ENCODE results near the gene CYTH2.

DNA sequence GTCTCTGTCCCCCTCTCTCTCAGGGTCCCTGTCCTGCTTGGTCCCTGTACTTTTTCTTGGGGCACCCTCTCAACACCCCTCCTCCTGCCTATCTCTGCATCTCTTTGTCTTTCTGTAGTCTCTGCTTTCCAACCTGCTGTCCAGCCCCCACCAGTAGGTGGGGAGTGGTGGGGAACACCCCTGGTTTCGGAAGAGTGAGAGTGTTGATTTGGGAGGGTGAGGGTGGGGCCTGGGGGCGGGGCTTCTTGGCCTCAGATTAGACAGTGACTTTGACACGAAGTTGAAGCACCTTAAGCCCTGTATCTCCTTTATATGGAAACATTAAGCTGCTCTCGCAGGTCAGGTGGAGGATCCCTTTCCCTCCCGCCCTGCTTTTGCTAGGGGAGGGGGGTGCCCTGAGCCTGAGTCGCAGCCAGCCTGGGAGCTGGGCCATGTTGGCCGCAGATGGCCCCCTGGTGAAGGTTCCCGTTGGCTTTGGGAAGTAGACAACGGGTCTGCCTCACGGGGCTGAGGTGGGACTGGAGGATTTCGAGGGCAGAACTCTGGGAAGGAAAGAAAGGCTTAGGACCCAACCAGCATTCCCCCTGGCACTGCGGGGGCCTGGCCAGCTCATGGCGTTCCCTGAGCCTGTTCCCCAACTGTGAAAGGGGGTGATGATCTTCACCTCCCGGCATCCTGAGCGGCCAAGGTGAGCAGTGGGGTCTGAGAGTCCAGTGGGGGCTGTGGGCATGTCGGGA, 13.8 kb upstream of the CYTH2 start, which contains the start of gene KCNJ14:
- TF ChIP-seq, protein P1, sequence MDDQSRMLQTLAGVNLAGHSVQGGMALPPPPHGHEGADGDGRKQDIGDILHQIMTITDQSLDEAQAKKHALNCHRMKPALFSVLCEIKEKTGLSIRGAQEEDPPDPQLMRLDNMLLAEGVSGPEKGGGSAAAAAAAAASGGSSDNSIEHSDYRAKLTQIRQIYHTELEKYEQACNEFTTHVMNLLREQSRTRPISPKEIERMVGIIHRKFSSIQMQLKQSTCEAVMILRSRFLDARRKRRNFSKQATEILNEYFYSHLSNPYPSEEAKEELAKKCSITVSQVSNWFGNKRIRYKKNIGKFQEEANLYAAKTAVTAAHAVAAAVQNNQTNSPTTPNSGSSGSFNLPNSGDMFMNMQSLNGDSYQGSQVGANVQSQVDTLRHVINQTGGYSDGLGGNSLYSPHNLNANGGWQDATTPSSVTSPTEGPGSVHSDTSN (IDR thresholded peaks at IDR 0.05), result no peak
- TF ChIP-seq, protein P2, sequence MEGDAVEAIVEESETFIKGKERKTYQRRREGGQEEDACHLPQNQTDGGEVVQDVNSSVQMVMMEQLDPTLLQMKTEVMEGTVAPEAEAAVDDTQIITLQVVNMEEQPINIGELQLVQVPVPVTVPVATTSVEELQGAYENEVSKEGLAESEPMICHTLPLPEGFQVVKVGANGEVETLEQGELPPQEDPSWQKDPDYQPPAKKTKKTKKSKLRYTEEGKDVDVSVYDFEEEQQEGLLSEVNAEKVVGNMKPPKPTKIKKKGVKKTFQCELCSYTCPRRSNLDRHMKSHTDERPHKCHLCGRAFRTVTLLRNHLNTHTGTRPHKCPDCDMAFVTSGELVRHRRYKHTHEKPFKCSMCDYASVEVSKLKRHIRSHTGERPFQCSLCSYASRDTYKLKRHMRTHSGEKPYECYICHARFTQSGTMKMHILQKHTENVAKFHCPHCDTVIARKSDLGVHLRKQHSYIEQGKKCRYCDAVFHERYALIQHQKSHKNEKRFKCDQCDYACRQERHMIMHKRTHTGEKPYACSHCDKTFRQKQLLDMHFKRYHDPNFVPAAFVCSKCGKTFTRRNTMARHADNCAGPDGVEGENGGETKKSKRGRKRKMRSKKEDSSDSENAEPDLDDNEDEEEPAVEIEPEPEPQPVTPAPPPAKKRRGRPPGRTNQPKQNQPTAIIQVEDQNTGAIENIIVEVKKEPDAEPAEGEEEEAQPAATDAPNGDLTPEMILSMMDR (IDR thresholded peaks at IDR 0.05), result no peak
- no peak for TF ChIP-seq CHD2 (IDR thresholded peaks at IDR 0.05; ENCODE audit: low read length, partially characterized antibody)
- TF ChIP-seq RAD21 (conservative IDR thresholded peaks at IDR 0.05 in 1 of 2, IDR thresholded peaks at IDR 0.05 in 1 of 2), result no peak
- TF ChIP-seq HOXB13 (CRISPR knock-in tag; IDR thresholded peaks at IDR 0.05; ENCODE audit: low read depth), result no peak
- TF ChIP-seq POLR2A (IDR thresholded peaks at IDR 0.05; ENCODE audit: low read length), result no peak
- no peak for TF ChIP-seq ESRRA (IDR thresholded peaks at IDR 0.05; ENCODE audit: borderline replicate concordance, low read length)
- TF ChIP-seq NPAS2 (CRISPR knock-in tag; IDR thresholded peaks at IDR 0.05; ENCODE audit: borderline replicate concordance), result no peak
- no peak for TF ChIP-seq JUNB (IDR thresholded peaks at IDR 0.05)
- no peak for TF ChIP-seq PHF8 (IDR thresholded peaks at IDR 0.05; ENCODE audit: borderline replicate concordance, low read depth)
- TF ChIP-seq EP300 (IDR thresholded peaks at IDR 0.05), result no peak
- TF ChIP-seq, protein P3, sequence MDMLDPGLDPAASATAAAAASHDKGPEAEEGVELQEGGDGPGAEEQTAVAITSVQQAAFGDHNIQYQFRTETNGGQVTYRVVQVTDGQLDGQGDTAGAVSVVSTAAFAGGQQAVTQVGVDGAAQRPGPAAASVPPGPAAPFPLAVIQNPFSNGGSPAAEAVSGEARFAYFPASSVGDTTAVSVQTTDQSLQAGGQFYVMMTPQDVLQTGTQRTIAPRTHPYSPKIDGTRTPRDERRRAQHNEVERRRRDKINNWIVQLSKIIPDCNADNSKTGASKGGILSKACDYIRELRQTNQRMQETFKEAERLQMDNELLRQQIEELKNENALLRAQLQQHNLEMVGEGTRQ (IDR thresholded peaks at IDR 0.05), result no peak
- no peak for TF ChIP-seq NFE2L2 (conservative IDR thresholded peaks at IDR 0.05; ENCODE audit: low read length)

Measured in A549 (cell line).